Lower leg skin (tissue), 4 donors: Measurements from ENCODE around the gene AKAP8L. TPM values are rescaled to one million over a fixed set of nuclear protein-coding genes. Genes with fewer than 3 reads are reported as not detected.

ENCODE experiments used
- DNase-seq, 2 donors: peaks; one replicate each; pipeline ENCODE4 v3.0.0-alpha.2; 2019; ENCODE audit warnings: low spot score in 2 of 2
- H3K4me3 ChIP-seq: fragments of 200-600 bp; sonication (generic); 2 replicates; pipeline ENCODE4 v1.5.1; 2017; ENCODE audit warnings: mild to moderate bottlenecking, low read depth; ENCODE audit not compliant: poor library complexity, severe bottlenecking
- POLR2A ChIP-seq, 2 donors: fragments of 450-650 bp; IDR thresholded peaks; one replicate each; pipeline ENCODE4 v1.6.1; 2016 to 2017; ENCODE audit warnings: antibody characterized with exemption in 2 of 2, mild to moderate bottlenecking in 1 of 2, moderate library complexity in 1 of 2
- WGBS, 2 donors: methylation state at CpG; one replicate each; pipeline ENCODE4 v1.1.5; 2018; 5-methylcytosine and 5-hydroxymethylcytosine counted together
- intact Hi-C: fragments of 100-400 bp; cut with DNase I; formaldehyde crosslinking; loops from one replicate; pipeline ENCODE4 v1.15.0; 2023; ENCODE audit warnings: low total_unique reads
- total RNA-seq, 4 donors: library from RNA; depleted of rRNA; stranded (reverse); fragments of >200 nt; gene quantifications; one replicate each; pipeline ENCODE4 v1.1.0, GENCODE V29; 2016
- TF ChIP-seq, protein P1 (sequence below), 3 donors: fragments of 450-650 bp; IDR thresholded peaks; one replicate each; pipeline ENCODE4 v1.5.1; 2016; ENCODE audit warnings: antibody characterized with exemption in 3 of 3, mild to moderate bottlenecking in 3 of 3, moderate library complexity in 2 of 3

The AKAP8L gene
- total RNA-seq, 4 donors from 2014 or later, result 82.4 to 141 (median 95.3) TPM

DNA sequence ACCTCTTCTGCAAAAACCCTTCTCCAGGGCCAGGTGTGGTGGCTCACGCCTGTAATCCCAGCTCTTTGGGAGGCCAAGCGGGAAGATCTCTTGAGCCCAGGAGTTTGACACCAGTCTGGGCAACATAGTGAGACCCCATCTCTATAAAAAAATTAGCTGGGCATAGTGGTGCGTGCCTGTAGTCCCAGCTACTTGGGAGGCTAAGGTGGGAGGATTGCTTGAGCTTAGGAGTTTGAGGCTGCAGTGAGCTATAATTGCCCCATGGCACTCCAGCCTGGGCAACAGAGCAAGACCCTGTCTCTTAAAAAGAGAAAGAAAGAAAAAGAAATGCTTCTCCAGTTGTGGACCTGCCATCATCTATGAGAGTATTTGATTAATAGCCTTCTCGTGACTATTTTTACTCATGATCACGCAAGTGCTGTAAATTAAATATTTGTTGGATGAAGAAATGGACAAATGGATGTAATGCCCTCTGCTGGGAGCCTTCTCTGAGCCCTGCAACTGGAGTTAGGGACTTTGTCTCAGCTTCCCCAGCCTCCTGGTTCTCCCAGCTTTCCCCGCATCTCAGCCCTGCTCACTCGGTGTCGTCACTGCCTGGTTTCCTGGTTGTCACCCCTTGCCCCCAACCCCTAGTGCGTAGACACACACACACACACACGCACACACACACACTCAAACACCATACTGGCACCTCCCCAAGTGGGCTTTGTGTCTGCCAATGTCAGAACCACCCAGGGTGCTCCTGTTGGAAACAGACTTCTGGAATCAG, 18.8 kb upstream of the AKAP8L start:
- intact Hi-C loops, result no loop called here
- no peak for DNase-seq
- TF ChIP-seq, protein P1, sequence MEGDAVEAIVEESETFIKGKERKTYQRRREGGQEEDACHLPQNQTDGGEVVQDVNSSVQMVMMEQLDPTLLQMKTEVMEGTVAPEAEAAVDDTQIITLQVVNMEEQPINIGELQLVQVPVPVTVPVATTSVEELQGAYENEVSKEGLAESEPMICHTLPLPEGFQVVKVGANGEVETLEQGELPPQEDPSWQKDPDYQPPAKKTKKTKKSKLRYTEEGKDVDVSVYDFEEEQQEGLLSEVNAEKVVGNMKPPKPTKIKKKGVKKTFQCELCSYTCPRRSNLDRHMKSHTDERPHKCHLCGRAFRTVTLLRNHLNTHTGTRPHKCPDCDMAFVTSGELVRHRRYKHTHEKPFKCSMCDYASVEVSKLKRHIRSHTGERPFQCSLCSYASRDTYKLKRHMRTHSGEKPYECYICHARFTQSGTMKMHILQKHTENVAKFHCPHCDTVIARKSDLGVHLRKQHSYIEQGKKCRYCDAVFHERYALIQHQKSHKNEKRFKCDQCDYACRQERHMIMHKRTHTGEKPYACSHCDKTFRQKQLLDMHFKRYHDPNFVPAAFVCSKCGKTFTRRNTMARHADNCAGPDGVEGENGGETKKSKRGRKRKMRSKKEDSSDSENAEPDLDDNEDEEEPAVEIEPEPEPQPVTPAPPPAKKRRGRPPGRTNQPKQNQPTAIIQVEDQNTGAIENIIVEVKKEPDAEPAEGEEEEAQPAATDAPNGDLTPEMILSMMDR (IDR thresholded peaks at IDR 0.05), result no peak
- no peak for TF ChIP-seq POLR2A (IDR thresholded peaks at IDR 0.05)
- 67 to 74% methylated on average over 10 of the region's 10 CpGs for WGBS, 2 donors
- no peak overlapping the region for H3K4me3 ChIP-seq

GRCh38 chr19:15436826-15437110, 18.0 kb upstream of the AKAP8L start:
- no peak for TF ChIP-seq POLR2A (IDR thresholded peaks at IDR 0.05)
- TF ChIP-seq, protein P1 (IDR thresholded peaks at IDR 0.05), result no peak
- 90 to 91% methylated on average over 11 to 15 of the region's 15 CpGs for WGBS, 2 donors
- DNase-seq, result no peak
- H3K4me3 ChIP-seq, result no peak overlapping the region
- intact Hi-C loops, result no loop called here

DNA sequence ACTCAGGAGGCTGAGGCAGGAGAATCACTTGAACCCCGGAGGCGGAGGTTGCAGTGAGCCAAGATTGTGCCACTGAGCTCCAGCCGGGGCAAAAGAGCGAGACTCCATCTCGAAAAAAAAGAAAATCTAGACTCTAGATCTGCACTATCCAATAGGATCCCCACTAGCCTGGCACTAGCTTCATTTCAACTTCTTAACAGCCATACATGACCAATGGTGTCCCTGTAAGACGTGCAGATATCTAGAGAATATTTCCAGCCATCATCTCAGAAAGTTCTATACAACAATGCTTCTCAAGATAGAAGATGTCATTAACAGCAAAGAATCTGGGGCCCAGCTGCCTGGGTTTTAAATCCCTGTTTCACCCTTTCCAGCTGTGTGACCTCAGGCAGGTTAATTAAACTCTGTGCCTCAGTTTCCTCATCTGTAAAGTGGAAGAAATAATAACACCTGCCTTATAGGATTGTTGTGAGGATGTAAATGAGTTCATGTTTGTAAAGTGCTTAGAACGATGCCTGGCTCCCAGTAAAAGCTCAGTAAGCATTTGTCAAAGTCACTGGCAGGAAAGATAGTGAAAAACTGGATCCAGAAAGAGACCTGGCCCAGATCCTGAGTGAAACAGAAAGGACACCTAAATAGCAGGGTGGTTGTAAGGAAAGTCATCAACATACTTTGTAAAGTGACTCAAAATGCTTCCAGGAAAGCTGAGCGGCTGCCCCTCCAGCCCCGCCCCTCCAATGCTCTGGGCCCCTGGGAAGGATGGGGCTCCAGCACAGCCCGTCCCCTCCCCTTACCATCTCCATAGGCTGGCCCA, 17.4 kb upstream of the AKAP8L start:
- TF ChIP-seq, protein P1 (IDR thresholded peaks at IDR 0.05), result no peak
- TF ChIP-seq POLR2A (IDR thresholded peaks at IDR 0.05), result no peak
- 87% methylated on average over 9 to 10 of the region's 10 CpGs for WGBS, 2 donors
- no peak overlapping the region for H3K4me3 ChIP-seq
- intact Hi-C loops, result no loop called here
- DNase-seq, result no peak

DNA sequence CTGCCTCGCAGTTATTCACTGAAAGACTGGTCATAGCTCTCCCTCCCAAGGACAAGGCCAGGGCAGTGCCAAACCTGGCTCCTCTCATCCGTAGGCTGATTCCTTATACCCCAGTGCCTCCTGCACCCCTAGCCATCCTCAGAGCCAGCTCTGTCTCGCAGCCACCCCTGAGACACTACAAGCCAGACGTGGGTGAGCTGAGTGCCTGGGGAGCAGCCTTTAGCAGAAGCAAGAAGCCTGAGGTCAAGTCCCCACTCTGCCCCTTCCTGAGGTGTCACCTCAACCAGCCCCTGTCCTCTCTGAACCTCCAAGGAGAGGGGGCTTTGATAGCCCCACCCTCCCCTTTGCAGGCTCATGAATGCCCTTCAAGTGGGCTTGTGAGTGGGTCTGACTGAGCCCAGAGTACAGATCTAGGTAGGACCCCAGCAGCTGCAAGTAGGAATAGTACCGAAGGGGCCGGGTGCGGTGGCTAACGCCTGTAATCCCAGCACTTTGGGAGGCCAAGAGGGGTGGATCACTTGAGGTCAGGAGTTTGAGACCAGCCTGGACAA, 14.8 kb upstream of the AKAP8L start:
- WGBS, 2 donors, result 56 to 64% methylated on average over 8 of the region's 8 CpGs

DNA sequence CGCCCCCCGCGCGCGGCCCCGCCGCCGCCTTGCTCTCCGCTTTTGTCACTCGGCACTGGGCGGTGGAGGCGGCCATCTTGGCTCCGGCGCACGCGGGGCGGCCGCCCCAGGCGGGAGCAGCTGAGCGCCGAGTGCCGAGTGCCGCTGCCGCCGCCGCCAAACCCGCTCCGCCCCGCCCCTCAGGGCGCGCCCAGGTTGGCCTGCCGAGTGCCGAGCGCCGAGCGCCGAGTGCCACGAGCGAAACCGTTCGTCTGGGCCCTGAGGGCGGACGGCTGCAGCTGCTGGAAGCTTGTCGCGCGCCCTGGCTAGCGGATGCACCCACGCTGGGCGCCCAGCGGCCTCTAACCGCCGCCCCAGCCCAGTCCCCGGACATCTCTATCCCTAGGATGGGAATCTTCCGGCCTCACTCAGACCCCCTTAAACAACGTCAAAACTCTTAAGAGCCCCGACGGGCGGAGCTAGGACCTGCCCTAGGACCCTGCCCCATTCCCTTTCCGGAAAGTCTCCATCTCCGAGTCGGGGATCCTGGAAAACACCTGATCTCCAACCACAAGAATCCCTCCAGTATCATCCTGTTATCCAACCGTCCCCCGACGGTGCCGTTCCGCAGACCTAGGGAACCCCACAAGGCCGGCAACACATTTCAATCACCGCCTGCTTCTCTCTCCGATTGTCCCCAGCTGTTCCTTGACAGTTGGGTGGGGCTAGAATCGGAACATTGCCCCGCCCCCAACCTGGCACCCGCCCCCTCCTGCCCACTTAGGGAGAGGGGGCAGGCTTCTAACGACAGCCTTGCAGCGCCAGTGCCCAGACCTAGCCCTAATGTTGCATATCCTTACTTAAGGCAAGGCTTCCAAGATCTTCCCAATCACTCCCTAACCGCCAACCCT, 14.1 kb upstream of the AKAP8L start:
- H3K4me3 ChIP-seq, result peak overlapping the region; percentile 69
- intact Hi-C loops, result no loop called here
- TF ChIP-seq POLR2A (IDR thresholded peaks at IDR 0.05), result no peak
- TF ChIP-seq, protein P1 (IDR thresholded peaks at IDR 0.05), result no peak
- peak; percentile 80 to 96 for DNase-seq
- 0 to 1% methylated on average over 41 to 46 of the region's 75 CpGs for WGBS, 2 donors

More for the DNA sequence above, 14.8 kb upstream of the AKAP8L start:
- no peak overlapping the region for H3K4me3 ChIP-seq
- TF ChIP-seq, protein P1 (IDR thresholded peaks at IDR 0.05), result no peak
- no peak for TF ChIP-seq POLR2A (IDR thresholded peaks at IDR 0.05)
- DNase-seq, result no peak
- intact Hi-C loops, result no loop called here
